Measurements from ENCODE around the gene CHCHD2.
"Not testable (repeated sequence)": the region's sequence is repeated elsewhere in the genome, so short reads cannot be mapped to it uniquely, and the experiment has no call there.

The CHCHD2 gene

DNA sequence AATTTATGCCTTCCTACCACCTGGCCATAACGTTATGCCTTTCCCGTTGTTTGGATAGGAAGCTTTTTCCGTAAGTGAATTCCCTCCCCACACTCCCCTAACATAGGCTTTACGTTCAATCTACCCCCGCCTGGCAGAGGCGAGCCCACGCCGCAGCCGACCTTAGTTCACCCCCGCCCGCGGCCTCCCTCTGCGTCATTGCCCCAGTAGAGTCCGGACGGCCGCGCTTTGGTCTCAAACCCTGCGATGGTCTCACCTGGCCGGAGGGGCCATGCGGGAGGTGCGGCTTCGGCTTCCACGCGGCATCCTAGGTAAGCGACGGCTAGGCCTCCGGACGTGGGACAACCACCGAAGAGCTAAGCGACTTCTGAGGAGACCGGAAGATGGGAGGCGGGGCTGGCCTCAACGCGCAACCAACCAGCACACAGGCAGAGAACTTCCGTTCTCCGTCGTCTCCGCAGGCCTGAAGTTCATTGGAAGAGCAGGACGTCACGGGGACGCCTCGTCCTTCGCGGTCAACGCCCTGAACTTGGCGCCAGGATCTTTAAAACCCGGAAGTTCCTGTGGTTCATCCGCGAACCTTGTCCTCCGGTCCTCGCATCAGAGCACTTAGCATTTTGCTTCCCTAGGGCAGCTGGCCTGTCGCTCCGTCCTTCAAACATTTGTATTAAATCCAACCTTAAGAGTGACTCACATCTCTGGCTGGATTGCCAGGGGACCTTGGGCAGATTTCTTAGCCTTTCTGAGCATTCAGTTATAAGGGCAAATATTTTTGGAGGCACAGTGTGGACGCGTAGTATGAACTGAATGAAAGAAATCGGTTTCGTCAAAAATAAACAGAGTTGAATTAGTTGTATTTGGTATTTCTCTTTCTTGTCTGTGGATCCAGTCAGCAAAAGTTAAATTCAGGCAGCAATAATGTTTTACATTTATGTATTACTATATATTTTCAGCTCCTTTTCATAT is at the start of gene CHCHD2:
Gene CHCHD2 (minus strand): TSS at position 369 of the 966 bp plus-strand sequence. CDS start 63 bp downstream, at position 306.
- DNase-seq = peak; percentile 99

DNA sequence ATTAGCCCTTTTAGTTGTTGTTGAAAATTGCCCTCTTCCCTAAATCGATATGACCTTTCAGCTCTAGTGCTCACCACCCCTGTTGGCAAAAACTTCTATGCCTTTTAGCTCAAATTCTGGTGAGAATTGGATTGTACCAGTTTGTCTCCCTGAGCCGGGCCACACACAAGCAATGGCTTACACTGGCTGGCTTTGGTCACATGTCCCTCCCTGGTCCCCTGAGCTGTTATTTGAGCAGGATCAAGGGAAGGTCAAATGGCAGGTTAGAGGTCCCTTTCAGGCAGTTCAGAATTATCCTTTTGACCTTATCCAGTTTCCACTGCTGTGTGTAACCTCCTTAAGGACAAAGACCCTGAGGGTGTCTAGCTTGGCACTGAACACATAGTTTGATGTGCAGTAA is 24.8 kb upstream of the CHCHD2 start:
- not testable (repeated sequence) for DNase-seq

DNA sequence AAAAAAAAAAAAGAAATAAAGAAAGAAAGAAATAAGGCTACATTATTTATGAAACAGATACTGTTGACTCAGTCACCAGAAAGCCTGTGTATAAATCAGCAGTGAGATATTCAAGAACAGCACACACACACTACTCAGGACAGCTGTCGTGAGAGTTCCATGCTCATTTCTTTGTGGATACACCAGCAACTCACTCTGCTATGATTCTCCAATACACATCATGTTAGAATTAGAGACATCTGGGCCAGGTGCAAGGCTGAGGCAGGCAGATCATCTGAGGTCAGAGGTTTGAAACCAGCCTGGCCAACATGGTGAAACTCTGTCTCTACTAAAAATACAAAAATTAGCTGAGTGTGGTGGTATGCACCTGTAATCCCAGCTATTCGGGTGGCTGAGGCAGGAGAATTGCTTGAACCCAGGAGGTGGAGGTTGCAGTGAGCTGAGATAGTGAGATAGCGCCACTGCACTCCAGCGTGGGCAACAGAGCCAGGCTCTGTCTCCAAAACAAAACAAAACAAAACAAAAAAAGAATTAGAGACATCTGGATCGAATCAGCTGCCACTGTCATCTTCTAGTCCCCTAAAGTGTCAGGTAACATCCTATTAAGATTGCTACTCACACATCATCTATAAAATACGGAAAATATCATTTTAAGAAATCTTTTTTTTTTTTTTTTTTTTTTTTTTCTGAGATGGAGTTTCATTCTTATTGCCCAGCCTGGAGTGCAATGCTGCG is 21.1 kb upstream of the CHCHD2 start:
- no peak for DNase-seq

- DNase-seq = no peak
Observed at GRCh38 chr7:56125831-56126230, 19.6 kb upstream of the CHCHD2 start.

- DNase-seq = no peak
Observed at GRCh38 chr7:56124981-56125380, 18.7 kb upstream of the CHCHD2 start.

DNA sequence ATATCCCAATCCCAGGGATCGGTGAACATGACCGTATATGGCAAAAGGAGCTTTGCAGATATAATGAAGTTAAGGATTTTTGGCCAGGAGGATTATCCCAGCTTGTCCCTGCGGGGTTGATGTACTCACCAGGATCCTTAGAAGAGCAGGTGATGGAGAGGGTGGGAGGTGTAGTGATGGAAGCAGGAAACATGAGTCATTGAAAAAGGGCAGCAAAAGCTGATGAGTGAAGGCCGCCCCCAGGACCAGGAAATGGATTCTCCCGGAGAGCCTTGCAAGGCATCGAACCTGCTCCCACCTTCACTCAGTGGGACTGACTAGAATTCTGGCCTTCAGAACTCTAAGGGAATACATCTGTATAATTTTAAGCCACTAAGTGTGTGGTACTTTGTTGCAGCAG is 15.2 kb upstream of the CHCHD2 start:
- DNase-seq = no peak

GRCh38 chr7:56115852-56116538 is 9.7 kb upstream of the CHCHD2 start, which contains the start of gene NUPR2:
Gene NUPR2, minus strand, starts transcription at chr7:56116417. Its CDS starts 103 bp downstream, at chr7:56116314.
- no peak for DNase-seq

DNA sequence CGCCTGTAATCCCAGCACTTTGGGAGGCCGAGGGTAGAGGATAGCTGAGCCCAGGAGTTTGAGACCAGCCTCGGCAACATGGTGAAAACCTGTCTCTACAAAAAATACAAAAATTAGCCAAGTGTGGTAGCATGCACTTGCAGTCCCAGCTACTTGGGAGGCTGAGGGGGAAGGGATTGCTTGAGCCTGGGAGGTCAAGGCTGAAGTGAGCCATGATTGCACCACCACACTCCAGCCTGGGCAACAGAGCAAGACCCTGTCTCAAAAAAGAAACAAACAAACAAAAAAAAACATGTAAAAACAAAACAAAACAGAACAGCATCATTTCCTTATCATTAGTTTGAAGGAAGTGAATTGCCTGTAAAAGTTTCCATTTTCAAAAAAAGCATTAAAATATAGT is 6.0 kb upstream of the CHCHD2 start:
- not testable (repeated sequence) for DNase-seq

GRCh38 chr7:56110611-56111010 is 4.3 kb upstream of the CHCHD2 start:
- no peak for DNase-seq

GRCh38 chr7:56107954-56108258 is 1.6 kb upstream of the CHCHD2 start:
- DNase-seq = no peak

DNA sequence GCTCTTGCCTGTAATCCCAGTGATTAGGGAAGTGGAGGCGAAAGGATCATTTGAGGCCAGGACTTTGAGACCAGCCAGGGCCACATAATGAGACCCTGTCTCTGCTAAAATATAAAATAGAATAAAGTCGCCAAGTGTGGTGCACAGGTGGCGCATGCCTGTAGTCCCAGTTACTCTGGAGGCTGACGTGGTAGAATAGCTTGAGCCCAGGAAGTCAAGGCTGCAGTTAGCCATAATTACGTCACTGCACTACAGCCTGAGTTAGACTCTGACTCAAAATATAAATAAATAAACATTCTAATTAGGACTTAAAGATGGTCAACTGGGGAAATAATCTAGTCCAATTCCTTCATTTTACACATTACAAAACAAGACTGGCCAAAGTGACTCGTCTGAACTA is 768 bp downstream of the CHCHD2 start:
- DNase-seq = peak; percentile 4

DNA sequence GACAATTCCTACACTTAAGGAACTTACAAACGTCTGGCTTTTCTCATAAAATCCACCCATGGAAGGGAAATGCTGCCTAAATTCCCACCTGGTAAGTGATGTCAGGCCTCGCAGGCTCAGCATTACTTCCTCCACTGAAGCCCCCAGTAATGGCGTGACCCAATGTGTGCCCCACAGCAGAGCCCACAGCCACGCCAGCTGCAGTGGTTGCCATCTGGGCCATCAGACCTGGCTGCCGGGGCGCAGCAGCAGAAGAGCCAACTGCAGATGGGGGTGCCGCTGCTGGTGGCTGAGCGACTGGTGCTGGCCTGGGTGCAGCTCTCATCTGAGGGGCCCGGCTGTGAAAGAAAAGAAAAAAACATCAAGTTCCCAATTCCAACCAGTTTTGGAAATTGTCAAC is 2.1 kb downstream of the CHCHD2 start:
- DNase-seq = not testable (repeated sequence)

DNA sequence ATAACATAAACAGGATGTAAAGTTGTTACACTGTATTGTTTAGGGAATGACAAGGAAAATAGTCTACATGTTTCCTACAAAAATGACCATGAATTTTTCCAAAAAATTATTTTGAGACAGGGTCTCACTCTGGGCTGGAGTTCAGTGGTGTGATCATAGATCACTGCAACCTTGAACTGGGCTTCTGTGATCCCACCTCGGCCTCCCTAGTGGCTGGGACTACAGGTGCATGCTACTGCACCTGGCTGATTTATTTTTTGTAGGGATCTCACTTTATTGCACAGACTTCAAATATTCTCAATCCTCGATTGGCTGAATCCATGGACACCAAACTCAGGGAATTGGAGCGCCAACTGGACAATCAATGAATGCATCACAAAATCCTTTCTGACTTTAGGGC is 6.6 kb downstream of the CHCHD2 start:
- DNase-seq = no peak

DNA sequence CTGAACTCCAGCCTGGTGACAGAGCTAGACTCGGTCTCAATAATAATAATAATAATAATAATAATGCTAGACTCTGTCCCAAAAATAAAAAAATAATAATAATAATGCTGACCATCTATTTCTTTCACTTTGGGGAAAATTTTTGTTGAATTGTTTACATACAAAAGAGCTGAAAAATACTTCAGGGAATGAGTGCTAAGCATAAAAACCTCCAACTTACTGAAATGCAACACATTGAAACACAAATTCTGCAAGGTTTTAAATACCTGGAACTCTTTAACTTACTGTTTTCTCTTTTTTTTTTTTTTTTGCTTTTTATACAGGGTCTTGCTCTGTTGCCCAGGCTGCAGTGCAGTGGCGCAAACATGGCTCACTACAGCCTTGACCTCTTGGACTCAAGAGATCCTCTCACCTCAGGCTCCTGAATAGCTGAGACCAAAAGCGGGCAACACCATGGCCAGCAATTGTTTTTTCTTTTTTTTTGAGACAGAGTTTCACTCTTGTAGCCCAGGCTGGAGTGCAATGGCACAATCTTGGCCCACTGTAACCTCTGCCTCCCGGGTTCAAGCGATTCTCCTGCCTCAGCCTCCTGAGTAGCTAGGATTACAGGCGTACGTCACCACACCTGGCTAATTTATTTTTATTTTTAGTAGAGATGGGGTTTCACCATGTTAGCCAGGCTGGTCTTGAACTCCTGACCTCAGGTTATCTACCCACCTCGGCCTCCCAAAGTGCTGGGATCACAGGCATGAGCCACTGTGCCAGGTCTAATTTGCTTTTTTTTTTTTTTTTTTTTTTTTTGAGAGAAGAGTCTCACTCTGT is 7.9 kb downstream of the CHCHD2 start:
- DNase-seq = not testable (repeated sequence)

GRCh38 chr7:56097700-56098099 is 8.6 kb downstream of the CHCHD2 start:
- no peak for DNase-seq

DNA sequence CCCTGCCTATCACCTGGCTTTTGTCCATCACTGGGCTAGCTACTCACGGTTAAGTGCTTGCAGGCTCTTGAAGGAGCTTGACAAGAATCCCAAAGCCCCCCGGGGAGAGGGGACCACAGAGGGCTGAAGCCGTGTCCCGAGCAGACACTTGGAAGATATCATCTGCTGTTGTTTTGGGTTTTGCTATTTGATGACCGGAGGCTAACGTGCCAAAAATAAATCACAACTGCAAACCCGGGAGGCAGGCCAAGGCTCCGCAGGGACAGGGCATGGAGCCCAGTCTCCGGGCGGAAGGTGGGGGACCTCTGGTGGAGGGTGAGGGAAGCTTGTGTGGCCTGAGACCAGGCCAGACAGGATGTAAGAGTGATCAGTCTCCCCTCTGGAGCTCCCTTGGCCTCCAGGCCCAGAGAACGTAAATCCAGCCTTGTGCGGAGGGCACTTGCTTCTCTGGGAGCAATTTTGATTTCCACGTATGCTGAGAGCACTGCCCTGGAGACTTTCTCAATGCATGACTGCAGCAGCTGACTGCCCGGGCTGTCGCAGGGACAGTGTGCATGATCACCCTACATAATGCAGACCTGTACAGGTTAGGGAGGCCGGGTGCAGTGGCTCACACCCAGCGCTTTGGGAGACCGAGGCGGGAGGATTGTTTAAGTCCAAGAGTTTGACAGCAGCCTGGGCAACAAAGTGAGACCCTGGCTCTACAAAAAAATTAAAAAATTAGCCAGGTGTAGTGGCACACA is 13.3 kb downstream of the CHCHD2 start, which contains the start of gene PHKG1:
Gene PHKG1 (minus strand): TSS at position 164 of the 743 bp plus-strand sequence. CDS start 4,011 bp downstream, outside the sequence.
- peak; percentile 41 for DNase-seq

- not testable (repeated sequence) for DNase-seq
Observed at GRCh38 chr7:56092388-56092787, 13.9 kb downstream of the CHCHD2 start.

DNA sequence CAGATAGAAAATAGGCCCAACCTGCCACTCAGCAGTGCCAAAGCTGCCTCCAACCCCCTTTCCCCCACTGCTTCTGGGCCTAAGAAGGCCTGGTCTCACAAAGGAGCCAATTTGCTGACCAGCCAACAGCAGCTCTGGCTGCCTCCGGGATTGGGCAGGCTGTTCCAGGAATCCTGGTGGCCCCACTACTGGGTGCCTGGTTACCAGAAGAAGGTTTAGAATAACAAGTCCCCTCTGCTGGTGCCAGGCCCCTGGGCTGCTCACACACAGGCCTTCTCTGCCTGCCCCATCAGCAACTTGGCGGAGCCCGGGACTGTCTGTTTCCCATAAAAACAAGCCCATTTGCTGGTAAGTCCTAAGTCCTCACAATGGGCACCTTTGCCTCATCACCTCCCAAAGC is 14.7 kb downstream of the CHCHD2 start:
- no peak for DNase-seq

DNA sequence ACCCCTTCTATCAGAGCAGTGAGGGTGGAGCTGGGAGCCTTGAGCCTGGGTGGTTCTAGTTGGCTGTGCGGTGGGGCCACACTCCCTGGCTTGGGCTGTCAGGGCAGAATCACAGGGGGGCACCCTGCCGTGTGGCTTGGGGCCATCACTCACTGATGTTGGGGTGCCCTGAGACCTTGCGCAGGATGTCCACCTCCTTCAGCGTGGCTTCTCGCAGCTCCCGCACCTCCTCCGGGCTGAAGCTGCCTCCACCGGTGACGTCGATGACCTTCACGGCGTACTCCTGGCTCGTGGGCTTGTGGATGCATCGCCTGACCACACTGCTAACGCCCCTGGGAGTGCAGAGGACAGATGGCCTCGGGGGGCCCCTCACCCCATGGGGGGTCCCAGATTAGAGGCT is 18.8 kb downstream of the CHCHD2 start:
- DNase-seq = no peak

DNA sequence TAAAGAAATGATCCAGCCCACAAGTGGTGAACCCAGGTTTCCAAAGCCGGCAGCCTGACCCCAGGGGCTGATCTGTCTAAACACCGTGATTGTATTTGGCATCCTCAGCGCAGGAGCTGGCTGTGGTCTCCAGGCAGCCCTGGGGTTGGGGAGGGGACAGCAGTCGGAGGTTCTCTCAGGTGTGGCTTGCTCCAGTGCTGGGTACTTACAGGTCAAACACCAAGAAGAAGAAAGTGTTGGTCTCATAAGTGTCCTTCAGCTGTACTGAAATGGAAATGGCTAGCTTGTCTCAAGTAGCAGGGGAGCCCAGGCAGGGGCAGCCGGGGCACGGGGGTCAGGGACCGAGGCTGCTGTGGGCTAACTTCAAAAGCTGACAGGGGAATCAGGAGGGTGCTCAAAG is 19.5 kb downstream of the CHCHD2 start:
- no peak for DNase-seq

- peak; percentile 78 for DNase-seq
Observed at GRCh38 chr7:56083150-56083785, 23.0 kb downstream of the CHCHD2 start.

Measured in SHP77 treated with DMSO at 0.1 percent for 48 hours (cell line).